ENCODE data around the gene DAZAP1.

Gene DAZAP1

GRCh38 chr19:1363599-1363998 lies 43.8 kb upstream of the DAZAP1 start:
- Histone ChIP-seq H3K4me1 (peaks cover 38% of the 10 kb centered on the region), H3K36me3 (peaks cover 61% of the 10 kb centered on the region)
- TF ChIP-seq CTCF (IDR thresholded peaks at IDR 0.05; ENCODE audit: low read depth, low read length) = no peak

GRCh38 chr19:1364070-1364704 lies 43.2 kb upstream of the DAZAP1 start:
- no peak for DNase-seq
- TF ChIP-seq CTCF (IDR thresholded peaks at IDR 0.05; ENCODE audit: low read depth, low read length) = peak; percentile 37
- H3K27me3 ChIP-seq = no peaks in the 10 kb centered on the region
- H3K9me3 ChIP-seq = no peaks in the 10 kb centered on the region
- H3K4me1 ChIP-seq = peaks cover 38% of the 10 kb centered on the region
- H3K36me3 ChIP-seq = peaks cover 58% of the 10 kb centered on the region
- no peak overlapping the region for H3K4me3 ChIP-seq (ENCODE audit: low read depth, low read length)

More at GRCh38 chr19:1363599-1363998, 43.8 kb upstream of the DAZAP1 start:
- no peak for DNase-seq
- Histone ChIP-seq H3K4me3 (ENCODE audit: low read depth, low read length) (no peak overlapping the region), H3K9me3 (no peaks in the 10 kb centered on the region), H3K27me3 (no peaks in the 10 kb centered on the region)

GRCh38 chr19:1365319-1366269 lies 41.8 kb upstream of the DAZAP1 start:
- Histone ChIP-seq H3K27me3 (no peaks in the 10 kb centered on the region), H3K9me3 (no peaks in the 10 kb centered on the region), H3K4me1 (peaks cover 27% of the 10 kb centered on the region), H3K4me3 (ENCODE audit: low read depth, low read length) (no peak overlapping the region), H3K36me3 (peaks cover 58% of the 10 kb centered on the region)
- TF ChIP-seq CTCF (IDR thresholded peaks at IDR 0.05; ENCODE audit: low read depth, low read length) = no peak
- no peak for DNase-seq

GRCh38 chr19:1366296-1366695 lies 41.1 kb upstream of the DAZAP1 start:
- Histone ChIP-seq H3K36me3 (peaks cover 64% of the 10 kb centered on the region), H3K9me3 (no peaks in the 10 kb centered on the region), H3K27me3 (no peaks in the 10 kb centered on the region), H3K4me1 (peaks cover 25% of the 10 kb centered on the region), H3K4me3 (ENCODE audit: low read depth, low read length) (no peak overlapping the region)
- TF ChIP-seq CTCF (IDR thresholded peaks at IDR 0.05; ENCODE audit: low read depth, low read length) = no peak
- no peak for DNase-seq

- no peak for TF ChIP-seq CTCF (IDR thresholded peaks at IDR 0.05; ENCODE audit: low read depth, low read length)
- H3K27me3 ChIP-seq = no peaks in the 10 kb centered on the region
- peak; percentile 60 for DNase-seq
- H3K4me3 ChIP-seq (ENCODE audit: low read depth, low read length) = no peak overlapping the region
- H3K9me3 ChIP-seq = no peaks in the 10 kb centered on the region
- peaks cover 16% of the 10 kb centered on the region for H3K4me1 ChIP-seq
- peaks cover 59% of the 10 kb centered on the region for H3K36me3 ChIP-seq
These were observed 40.2 kb upstream of the DAZAP1 start for GRCh38 chr19:1366899-1367870.

Measured in BE2C (cell line).